Fibroblast of pulmonary artery (primary cell): ENCODE measurements around the gene MREG.
"Not testable (repeated sequence)": the region's sequence is repeated elsewhere in the genome, so short reads cannot be mapped to it uniquely, and the experiment has no call there.

Experiments
- DNase-seq: peaks from one replicate; pipeline ENCODE4 v3.0.0-alpha.2; 2010; ENCODE audit warnings: low read depth
- H3K4me3 ChIP-seq: replicated peaks from 2 replicates; pipeline ENCODE4 v1.5.1; 2011; ENCODE audit warnings: low read depth, mild to moderate bottlenecking, control low read depth, low read length, moderate library complexity
- TF ChIP-seq, protein P1 (sequence below): IDR thresholded peaks from 2 replicates; pipeline ENCODE4 v1.5.1; 2011; ENCODE audit warnings: mild to moderate bottlenecking, control low read depth, low read length, inconsistent platforms; ENCODE audit errors: missing control alignments

The MREG gene

DNA sequence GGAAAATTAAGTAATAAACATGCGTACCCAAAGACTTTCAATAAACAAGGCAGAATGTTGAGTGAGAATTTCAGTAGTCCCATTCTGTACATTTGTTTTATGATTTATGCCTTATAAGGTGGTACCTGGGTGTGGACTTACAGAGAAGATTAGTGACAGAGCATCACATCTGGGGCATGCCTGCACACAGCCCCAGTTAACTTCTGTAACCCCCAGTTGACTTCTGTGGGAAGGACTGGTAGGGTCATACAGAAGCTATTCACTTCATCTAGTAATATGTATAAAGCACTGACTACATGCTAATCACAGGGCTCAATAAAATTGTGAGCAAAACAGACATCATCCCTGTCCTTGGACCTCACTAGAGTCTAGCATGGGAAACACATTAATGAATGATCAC is 16.1 kb downstream of the MREG start:
- DNase-seq = no peak
- no peak overlapping the region for H3K4me3 ChIP-seq
- TF ChIP-seq, protein P1, sequence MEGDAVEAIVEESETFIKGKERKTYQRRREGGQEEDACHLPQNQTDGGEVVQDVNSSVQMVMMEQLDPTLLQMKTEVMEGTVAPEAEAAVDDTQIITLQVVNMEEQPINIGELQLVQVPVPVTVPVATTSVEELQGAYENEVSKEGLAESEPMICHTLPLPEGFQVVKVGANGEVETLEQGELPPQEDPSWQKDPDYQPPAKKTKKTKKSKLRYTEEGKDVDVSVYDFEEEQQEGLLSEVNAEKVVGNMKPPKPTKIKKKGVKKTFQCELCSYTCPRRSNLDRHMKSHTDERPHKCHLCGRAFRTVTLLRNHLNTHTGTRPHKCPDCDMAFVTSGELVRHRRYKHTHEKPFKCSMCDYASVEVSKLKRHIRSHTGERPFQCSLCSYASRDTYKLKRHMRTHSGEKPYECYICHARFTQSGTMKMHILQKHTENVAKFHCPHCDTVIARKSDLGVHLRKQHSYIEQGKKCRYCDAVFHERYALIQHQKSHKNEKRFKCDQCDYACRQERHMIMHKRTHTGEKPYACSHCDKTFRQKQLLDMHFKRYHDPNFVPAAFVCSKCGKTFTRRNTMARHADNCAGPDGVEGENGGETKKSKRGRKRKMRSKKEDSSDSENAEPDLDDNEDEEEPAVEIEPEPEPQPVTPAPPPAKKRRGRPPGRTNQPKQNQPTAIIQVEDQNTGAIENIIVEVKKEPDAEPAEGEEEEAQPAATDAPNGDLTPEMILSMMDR = no peak

DNA sequence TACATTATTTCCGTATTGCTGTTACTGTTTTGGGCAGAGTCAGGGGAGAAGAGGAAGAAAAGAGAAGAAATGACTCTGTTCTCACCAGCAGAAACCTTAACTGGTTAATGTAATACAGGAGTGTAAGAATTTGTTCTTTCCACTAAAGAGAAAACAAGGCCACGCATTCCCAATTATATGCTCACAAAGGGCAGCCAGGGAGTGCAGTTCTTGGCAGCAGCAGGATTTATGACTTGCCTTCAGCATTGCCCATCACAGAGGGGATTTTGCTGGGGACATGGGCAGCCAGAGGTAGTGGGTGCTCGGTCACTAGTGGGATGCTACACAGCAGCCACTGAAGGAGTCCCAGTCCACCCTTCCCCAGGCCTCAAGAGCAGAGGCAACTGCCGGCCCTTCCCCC is 18.4 kb downstream of the MREG start:
- TF ChIP-seq, protein P1 = no peak
- DNase-seq = no peak
- no peak overlapping the region for H3K4me3 ChIP-seq

DNA sequence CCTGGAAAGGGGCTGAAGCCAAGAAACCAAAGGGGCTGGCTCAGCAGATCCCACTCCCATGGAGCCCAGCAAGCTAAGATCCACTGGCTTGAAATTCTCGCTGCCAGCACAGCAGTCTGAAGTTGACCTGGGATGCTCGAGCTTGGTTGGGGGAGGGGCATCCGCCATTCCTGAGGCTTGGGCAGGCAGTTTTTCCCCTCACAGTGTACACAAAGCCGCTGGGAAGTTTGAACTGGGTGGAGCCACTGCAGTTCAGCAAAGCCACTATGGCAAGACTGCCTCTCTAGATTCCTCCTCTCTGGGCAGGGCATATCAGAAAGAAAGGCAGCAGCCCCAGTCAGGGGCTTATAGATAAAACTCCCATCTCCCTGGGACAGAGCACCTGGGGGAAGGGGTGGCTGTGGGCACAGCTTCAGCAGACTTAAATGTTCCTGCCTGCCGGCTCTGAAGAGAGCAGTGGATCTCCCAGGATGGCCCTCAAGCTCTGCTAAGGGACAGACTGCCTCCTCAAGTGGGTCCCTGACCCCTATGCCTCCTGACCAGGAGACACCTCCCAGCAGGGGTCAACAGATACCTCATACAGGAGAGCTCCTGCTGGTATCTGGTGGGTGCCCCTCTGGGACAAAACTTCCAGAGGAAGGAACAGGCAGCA is 24.7 kb downstream of the MREG start:
- H3K4me3 ChIP-seq, DNase-seq: not testable (repeated sequence)

DNA sequence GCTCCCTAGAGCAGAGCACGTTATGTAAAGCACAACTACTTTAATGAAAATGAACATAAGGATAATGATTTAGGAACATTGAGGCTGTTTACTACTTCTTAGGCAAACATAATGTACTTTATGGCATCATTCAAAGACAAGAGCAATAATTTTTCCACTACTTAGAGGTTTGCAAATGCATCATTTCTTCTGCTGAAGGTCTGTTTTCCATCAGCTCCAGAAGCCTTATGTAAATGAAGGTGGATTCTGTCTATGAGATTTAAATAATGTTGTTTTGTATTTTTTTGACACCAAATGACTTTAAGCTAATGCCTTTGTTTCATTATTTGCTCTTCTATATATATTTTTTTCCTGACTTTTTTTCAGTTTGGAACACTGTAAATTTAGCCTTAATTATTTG is 28.1 kb downstream of the MREG start:
- H3K4me3 ChIP-seq = no peak overlapping the region
- DNase-seq = no peak
- TF ChIP-seq, protein P1 = no peak

DNA sequence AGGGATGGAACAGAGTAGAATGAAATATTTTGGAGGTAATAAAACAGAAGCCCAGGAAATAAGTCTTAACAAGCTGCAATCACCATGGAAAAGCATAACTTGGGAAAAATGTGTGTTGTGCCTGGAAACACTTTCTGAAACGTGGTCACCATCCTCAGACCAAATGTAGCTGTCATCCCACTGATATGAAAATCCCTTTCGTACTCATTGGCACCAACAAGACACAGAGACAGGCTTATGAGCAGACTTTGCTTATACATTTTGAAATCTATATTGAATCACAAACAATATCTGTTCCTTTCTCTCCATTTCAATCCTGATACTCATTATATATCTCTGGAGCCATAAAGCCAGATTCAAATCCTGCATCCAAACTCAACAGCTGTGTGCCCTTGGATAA is 28.7 kb downstream of the MREG start:
- DNase-seq = no peak
- TF ChIP-seq, protein P1 = no peak
- H3K4me3 ChIP-seq = no peak overlapping the region

DNA sequence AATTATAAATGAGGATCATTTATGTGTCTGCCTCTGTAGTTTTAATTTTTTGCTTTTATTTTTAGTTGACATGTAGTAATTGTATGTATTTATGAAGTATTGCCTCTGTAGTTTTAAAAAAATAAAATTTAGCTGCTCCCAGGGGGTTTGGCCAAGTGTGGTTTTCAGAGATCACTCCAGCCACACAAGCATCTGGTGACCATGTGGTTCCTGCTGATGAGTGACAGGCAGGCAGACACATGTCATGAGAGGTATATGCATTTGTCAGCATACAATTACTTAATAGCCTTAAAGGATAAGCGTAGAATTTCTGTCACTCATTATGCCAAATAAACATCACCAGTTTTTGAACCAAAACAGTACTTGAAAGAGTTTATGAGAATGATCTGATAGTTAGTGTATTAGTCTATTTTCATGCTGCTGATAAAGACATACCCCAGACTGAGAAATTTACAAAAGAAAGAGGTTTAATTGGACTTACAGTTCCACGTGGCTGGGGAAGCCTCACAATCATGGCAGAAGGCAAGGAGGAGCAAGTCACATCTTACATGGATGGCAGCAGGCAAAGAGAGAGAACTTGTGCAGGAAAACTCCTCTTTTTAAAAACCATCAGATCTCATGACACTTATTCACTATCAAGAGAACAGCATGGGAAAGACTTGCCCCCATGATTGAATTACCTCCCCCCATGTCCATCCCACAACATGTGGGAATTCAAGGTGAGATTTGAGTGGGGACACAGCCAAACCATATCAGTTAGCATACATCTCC is 29.6 kb downstream of the MREG start:
- no peak for DNase-seq
- H3K4me3 ChIP-seq = no peak overlapping the region
- TF ChIP-seq, protein P1 = no peak

DNA sequence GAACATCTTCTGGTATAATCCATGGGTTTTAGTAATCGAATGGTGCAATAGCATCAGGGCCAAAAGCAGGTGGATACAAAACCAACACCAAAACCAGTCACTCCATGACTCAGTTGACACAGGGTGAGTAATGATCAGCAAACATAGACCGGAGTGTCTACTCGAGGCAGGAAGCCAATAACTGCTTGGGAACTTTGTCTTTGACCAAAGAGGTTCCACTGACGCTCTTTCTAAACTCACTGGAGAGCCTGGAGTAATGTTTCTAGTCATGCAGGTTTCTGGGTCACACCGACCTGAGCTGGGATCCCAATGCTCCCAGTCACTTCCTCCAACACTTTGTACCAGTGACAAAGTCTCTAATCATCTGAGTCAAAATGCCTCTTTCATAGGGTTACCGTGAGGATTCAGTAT is 30.9 kb downstream of the MREG start:
- DNase-seq = no peak
- TF ChIP-seq, protein P1 = no peak
- H3K4me3 ChIP-seq = no peak overlapping the region
